ENCODE data around the gene TMEM219.
"Not testable (repeated sequence)": the region's sequence is repeated elsewhere in the genome, so short reads cannot be mapped to it uniquely, and the experiment has no call there.

The TMEM219 gene

GRCh38 chr16:29951625-29952365, 10.1 kb upstream of the TMEM219 start:
- DNase-seq = no peak

GRCh38 chr16:29958756-29959155, 3.1 kb upstream of the TMEM219 start:
- no peak for DNase-seq

GRCh38 chr16:29959293-29959692, 2.6 kb upstream of the TMEM219 start:
- no peak for DNase-seq

GRCh38 chr16:29959821-29960220, 2.1 kb upstream of the TMEM219 start:
- DNase-seq = not testable (repeated sequence)

- no peak for DNase-seq
These were observed 776 bp upstream of the TMEM219 start for GRCh38 chr16:29961127-29961478.

- no peak for DNase-seq
These were observed 590 bp downstream of the TMEM219 start for GRCh38 chr16:29962344-29962994.

- no peak for DNase-seq
These were observed 1.3 kb downstream of the TMEM219 start for GRCh38 chr16:29963021-29963743.

DNA sequence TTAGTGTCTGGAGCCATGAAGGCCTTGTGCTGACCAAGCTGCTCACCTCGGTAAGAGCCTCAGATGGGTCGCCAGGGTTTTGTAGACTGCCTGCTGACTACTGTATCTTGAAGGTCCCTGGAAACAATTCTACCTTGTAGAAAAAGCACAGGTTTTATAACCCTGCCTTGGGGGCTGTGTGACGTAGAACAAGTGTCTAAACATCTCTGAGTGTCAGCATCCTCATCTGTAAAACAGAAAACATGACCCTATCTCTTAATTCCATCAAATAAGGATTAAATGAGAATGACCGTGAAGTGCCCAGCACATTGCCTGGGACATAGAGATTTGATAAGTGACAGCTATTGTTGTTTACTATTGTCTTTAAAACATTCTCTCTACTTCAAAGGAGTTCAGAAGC, 6.3 kb downstream of the TMEM219 start:
- no peak for DNase-seq

DNA sequence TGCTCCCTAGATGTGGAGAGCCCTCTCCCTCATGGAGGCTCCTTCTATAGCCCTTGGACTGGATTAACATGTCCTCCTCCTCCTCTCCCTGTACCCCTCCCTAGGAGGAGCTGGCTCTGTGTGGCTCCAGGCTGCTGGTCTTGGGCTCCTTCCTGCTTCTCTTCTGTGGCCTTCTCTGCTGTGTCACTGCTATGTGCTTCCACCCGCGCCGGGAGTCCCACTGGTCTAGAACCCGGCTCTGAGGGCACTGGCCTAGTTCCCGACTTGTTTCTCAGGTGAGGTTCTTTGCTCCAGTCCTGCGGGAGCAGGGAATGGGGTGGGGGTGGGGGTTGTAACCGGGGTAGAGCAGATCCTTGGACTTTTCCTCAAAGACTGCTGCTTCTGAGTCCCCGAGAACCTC, 9.4 kb downstream of the TMEM219 start:
- no peak for DNase-seq

DNA sequence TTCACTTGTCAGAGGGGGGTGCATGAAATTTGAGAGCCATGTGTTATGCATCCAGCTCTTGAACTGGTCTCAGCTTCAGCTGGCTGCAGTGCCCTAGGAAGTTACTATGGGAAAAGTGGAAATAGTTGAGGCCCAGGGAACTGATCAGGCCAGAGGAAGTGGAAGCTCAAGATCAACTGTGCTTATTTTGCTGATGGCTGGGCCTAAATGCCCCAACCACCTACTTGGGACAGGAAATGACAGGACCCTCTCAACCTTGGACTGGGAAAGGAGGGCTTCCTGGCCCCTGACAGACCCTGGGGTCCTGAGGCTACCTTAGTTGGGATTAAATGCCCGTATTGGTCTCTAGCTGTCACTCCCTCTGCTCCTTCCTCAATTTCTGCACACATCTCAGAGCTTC, 10.6 kb downstream of the TMEM219 start:
- no peak for DNase-seq

DNA sequence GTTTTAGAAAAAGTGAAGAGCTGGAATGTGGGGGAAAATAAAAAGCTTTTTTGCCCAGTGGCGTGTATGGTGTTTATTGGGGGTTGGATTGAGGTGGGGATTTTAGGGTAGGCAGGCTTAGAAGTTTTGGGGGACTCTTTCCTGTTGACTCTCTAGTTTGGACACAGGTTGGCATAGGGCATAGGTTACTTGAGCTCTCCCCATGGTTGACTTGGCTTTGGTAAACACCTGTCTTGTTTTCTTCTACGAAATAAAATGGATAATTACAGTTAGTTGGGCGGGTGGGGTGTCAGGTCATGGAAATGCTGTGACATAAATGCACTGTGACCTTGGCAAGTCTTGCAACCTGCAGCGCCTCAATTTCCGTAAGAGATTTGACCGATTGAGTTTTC, 11.1 kb downstream of the TMEM219 start:
- DNase-seq = no peak

GRCh38 chr16:29973384-29974246, 11.7 kb downstream of the TMEM219 start, which contains the start of gene TAOK2:
TSS of gene TAOK2 (plus strand) at chr16:29973868. CDS start at chr16:29977773, 3,905 bp downstream.
- peak; percentile 88 to 98 (median 89) for DNase-seq

- peak in 1 of 5 donors; percentile 21 for DNase-seq
These were observed 12.6 kb downstream of the TMEM219 start for GRCh38 chr16:29974291-29975133.

DNA sequence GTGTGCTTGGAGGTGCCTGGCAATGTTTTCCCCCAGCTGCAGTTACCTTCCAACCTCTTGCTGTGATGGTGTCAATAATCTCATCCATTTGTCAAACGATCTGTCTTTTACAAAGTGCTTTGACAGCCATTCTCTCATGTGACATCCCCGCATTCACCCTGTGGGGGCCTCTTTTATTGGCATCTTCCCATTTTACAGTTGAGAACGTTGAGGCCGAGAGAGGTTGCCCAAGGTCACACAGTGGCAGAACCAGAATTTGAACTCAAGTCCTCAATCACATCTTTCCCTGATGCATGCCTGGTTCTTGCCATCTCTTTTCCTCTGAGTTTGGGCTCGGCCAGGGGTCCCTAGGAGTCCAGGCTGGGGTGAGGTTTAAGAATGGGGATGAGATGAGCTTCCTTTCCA, 13.3 kb downstream of the TMEM219 start:
- DNase-seq = no peak

DNA sequence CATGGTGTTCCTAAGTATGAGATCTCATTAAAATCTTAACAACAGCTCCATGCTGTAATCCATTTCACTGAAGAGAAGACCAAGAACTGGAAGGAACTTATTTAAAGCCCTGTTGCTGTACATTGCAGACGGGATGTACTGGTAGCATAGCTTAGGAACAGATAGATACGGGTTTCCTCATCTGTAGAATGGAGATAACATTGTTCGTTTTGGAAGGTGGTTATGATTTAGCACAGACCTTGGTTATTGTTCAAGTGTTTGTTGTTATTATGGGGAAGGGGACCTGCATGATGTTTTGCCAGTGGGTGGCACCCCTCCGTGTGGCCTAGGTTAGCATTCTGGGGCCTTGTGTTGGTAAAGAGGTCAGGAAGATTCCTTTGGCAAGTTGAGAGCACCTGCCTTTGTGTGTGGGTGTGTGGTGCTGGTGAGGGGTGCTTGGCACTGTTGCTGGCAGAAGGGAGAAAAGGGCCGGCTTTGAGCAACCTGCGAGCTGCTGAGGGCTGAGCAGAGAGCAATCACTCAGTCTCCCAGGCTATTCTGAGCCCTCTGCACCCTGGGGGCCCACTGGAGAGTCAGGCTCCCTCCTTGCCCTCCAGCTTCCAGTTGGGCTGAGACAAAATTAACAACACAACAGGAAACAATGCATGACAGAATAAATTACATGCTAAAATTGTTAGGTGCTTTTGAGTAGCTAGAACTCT, 14.1 kb downstream of the TMEM219 start:
- no peak for DNase-seq

GRCh38 chr16:29977063-29977825, 15.4 kb downstream of the TMEM219 start:
- DNase-seq = no peak

DNA sequence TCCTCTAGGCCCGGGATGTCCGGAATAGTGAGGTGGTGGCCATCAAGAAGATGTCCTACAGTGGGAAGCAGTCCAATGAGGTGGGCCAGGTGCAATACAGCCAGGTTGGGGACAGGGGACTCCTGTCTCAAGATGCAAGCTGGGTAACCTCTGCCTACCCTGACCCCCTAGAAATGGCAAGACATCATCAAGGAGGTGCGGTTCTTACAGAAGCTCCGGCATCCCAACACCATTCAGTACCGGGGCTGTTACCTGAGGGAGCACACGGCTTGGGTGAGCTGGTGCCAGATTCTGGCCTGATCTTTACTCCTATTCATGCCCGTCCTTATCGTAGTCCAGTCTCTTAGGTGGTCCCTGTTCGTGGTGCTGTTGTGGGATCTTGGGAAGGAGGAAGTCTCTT, 16.2 kb downstream of the TMEM219 start:
- DNase-seq = no peak

- DNase-seq = no peak
These were observed 16.8 kb downstream of the TMEM219 start for GRCh38 chr16:29978564-29979270.

DNA sequence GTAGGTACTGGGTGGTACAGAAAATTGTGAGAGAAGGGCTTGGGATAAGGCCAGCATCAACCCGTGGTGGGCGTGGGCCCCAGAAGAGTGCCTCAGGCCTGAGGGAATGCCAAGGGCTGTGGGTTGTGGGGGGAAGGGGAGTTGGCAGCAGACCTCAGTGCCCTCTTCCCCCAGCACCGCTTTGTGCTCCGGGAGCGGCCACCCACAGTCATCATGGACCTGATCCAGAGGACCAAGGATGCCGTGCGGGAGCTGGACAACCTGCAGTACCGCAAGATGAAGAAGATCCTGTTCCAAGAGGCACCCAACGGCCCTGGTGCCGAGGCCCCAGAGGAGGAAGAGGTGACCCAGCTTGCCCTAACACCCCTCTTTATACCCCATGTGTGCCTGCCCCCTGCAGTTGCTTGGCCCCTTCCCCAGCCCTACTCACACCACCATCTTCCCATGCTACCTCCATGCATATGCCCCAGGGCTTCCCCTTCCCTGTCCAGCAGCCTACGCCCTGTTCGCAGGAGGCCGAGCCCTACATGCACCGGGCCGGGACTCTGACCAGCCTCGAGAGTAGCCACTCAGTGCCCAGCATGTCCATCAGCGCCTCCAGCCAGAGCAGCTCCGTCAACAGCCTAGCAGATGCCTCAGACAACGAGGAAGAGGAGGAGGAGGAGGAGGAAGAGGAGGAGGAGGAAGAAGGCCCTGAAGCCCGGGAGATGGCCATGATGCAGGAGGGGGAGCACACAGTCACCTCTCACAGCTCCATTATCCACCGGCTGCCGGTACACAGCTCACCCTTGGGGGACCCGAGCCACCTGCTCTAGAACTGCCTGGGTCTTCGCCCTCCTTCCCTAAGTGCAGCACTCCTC, 20.9 kb downstream of the TMEM219 start:
- DNase-seq = no peak
